A549 (cell line): ENCODE results near the gene DSTN.

Source experiments
- CTCF ChIP-seq: fragments of >200 bp; sonication (Bioruptor Twin); formaldehyde crosslinking; IDR thresholded peaks from 3 replicates; pipeline ENCODE4 v1.5.1; 2016
- MYC ChIP-seq: IDR thresholded peaks from 2 replicates; pipeline ENCODE4 v1.6.1; 2012; ENCODE audit warnings: mild to moderate bottlenecking, inconsistent platforms, low read length, improper control_type of control experiment, borderline replicate concordance

- TF ChIP-seq CTCF (no peak), MYC (no peak)
Observed at GRCh38 chr20:17629678-17630089, 59.8 kb downstream of the DSTN start.
